Astrocyte (in vitro differentiated cells and primary cell): ENCODE results near the gene LAG3.

Experiments used
- CTCF ChIP-seq: IDR thresholded peaks from 2 replicates; pipeline ENCODE4 v1.5.1; 2011; ENCODE audit warnings: low read depth, mild to moderate bottlenecking, inconsistent platforms, low read length, moderate library complexity; ENCODE audit not compliant: insufficient read depth
- EZH2 ChIP-seq: IDR thresholded peaks from 2 replicates; pipeline ENCODE4 v1.6.1; 2012; ENCODE audit warnings: mild to moderate bottlenecking, low read length, inconsistent platforms; ENCODE audit not compliant: insufficient read depth

GRCh38 chr12:6724409-6724797, 47.9 kb upstream of the LAG3 start:
- TF ChIP-seq CTCF = no peak
- no peak for TF ChIP-seq EZH2
